GM19023 (cell line): ENCODE measurements around the gene SPRY1.

Experiments
- ATAC-seq: cut with Tn5 transposase; IDR thresholded peaks from one replicate; pipeline ENCODE4 v1.9.1; 2021; ENCODE audit warnings: mild to moderate bottlenecking, moderate library complexity; ENCODE audit not compliant: unreplicated experiment

Gene SPRY1

GRCh38 chr4:123396307-123397143 lies at the start of gene SPRY1:
Gene SPRY1, plus strand, starts transcription at chr4:123396795. Its CDS starts 4,797 bp downstream, at chr4:123401592.
- peak; percentile 35 for ATAC-seq

- no peak for ATAC-seq
Measured at GRCh38 chr4:123346951-123347350, 49.6 kb upstream of the SPRY1 start.

- ATAC-seq: no peak
Measured at GRCh38 chr4:123348946-123349345, 47.6 kb upstream of the SPRY1 start.

- no peak for ATAC-seq
Measured at GRCh38 chr4:123349421-123350190, 47.0 kb upstream of the SPRY1 start.

GRCh38 chr4:123350191-123350544 lies 46.4 kb upstream of the SPRY1 start:
- ATAC-seq: no peak

GRCh38 chr4:123350726-123351125 lies 45.9 kb upstream of the SPRY1 start:
- no peak for ATAC-seq

GRCh38 chr4:123351713-123352112 lies 44.9 kb upstream of the SPRY1 start:
- ATAC-seq: no peak

- ATAC-seq: no peak
Measured at GRCh38 chr4:123352240-123352945, 44.2 kb upstream of the SPRY1 start.

GRCh38 chr4:123352966-123353365 lies 43.6 kb upstream of the SPRY1 start:
- no peak for ATAC-seq

- ATAC-seq: no peak
Measured at GRCh38 chr4:123353656-123354055, 42.9 kb upstream of the SPRY1 start.

- ATAC-seq: no peak
Measured at GRCh38 chr4:123354701-123355100, 41.9 kb upstream of the SPRY1 start.

- ATAC-seq: no peak
Measured at GRCh38 chr4:123356921-123357320, 39.7 kb upstream of the SPRY1 start.

- ATAC-seq: no peak
Measured at GRCh38 chr4:123359449-123360315, 36.9 kb upstream of the SPRY1 start.

- no peak for ATAC-seq
Measured at GRCh38 chr4:123361195-123361861, 35.3 kb upstream of the SPRY1 start.

- no peak for ATAC-seq
Measured at GRCh38 chr4:123362103-123362502, 34.5 kb upstream of the SPRY1 start.

GRCh38 chr4:123363729-123364128 lies 32.9 kb upstream of the SPRY1 start:
- peak; percentile 69 for ATAC-seq

GRCh38 chr4:123364906-123365305 lies 31.7 kb upstream of the SPRY1 start:
- ATAC-seq: no peak

GRCh38 chr4:123365412-123365811 lies 31.2 kb upstream of the SPRY1 start:
- ATAC-seq: no peak

- no peak for ATAC-seq
Measured at GRCh38 chr4:123366144-123366748, 30.3 kb upstream of the SPRY1 start.

GRCh38 chr4:123378794-123379193 lies 17.8 kb upstream of the SPRY1 start:
- no peak for ATAC-seq
